ENCODE measurements around the gene ZBP1.

The ZBP1 gene

GRCh38 chr20:57661746-57662455 is 41.7 kb upstream of the ZBP1 start:
- peak overlapping the region; percentile 99 for H3K27ac ChIP-seq
- TF ChIP-seq, protein P1, sequence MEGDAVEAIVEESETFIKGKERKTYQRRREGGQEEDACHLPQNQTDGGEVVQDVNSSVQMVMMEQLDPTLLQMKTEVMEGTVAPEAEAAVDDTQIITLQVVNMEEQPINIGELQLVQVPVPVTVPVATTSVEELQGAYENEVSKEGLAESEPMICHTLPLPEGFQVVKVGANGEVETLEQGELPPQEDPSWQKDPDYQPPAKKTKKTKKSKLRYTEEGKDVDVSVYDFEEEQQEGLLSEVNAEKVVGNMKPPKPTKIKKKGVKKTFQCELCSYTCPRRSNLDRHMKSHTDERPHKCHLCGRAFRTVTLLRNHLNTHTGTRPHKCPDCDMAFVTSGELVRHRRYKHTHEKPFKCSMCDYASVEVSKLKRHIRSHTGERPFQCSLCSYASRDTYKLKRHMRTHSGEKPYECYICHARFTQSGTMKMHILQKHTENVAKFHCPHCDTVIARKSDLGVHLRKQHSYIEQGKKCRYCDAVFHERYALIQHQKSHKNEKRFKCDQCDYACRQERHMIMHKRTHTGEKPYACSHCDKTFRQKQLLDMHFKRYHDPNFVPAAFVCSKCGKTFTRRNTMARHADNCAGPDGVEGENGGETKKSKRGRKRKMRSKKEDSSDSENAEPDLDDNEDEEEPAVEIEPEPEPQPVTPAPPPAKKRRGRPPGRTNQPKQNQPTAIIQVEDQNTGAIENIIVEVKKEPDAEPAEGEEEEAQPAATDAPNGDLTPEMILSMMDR (conservative IDR thresholded peaks at IDR 0.05), result no peak

DNA sequence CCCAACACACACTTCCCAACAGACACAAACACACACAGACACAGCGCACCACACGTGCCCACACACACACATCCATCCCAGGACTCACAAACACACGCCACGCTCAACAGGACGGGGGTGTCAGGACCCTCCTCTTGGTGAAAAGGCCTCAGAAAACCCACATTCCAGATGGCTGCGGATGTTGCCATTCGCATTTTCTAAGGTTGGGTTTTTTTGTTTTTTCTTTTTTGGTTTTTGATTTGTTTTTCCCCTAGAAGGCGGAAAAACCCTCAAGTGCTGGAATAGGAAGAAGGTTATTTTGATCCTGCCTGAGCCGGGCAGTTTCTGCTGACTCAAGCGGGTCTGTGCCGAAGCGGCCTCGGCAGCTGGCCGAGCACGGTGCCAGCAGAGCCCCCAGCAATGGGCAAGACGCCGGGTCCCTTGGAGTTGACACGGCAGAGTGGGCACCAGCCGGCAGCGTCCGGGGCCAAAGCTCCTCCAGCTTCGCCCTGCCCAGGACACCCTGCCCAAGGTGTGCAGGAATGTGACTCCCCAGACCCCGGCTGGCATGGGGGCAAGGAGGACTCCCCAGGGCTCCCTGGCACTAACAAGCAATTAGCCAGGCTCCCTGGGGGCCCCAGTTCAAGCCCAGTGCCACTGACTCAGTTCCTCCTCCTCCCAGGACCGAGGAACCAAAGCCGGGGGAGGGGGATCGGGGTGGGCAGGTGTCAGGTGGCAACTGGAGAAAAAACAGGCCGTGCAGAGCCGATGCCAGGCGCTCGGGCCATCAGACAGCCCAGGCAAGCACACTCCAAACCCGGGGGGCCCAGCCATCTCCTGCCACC is 40.9 kb upstream of the ZBP1 start:
- TF ChIP-seq, protein P1 (conservative IDR thresholded peaks at IDR 0.05), result no peak
- H3K27ac ChIP-seq, result peak overlapping the region; percentile 99

DNA sequence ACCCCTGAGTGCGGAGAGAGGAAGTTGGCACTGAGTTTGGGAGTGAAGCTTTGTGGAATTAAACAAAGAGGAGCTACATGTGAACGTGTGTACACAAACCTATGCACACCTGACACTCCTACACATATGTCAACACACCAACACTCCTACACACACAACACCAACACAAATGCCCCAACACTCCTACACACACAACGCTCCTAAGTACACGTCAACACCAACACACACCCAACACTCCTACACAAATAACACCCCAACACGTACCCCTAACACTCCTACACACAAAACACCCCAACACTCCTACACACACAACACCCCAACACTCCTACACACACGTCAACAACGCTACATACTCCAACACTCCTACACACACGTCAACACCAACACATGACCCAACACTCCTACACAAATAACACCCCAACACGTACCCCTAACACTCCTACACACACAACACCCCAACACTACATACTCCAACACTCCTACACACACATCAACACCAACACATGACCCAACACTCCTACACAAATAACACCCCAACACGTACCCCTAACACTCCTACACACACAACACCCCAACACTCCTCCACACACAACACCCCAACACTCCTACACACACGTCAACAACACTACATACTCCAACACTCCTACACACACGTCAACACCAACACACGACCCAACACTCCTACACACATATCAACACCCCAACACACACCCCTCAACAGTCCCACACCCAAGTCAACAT is 40.1 kb upstream of the ZBP1 start:
- peak overlapping the region; percentile 99 for H3K27ac ChIP-seq
- TF ChIP-seq, protein P1 (conservative IDR thresholded peaks at IDR 0.05), result no peak

DNA sequence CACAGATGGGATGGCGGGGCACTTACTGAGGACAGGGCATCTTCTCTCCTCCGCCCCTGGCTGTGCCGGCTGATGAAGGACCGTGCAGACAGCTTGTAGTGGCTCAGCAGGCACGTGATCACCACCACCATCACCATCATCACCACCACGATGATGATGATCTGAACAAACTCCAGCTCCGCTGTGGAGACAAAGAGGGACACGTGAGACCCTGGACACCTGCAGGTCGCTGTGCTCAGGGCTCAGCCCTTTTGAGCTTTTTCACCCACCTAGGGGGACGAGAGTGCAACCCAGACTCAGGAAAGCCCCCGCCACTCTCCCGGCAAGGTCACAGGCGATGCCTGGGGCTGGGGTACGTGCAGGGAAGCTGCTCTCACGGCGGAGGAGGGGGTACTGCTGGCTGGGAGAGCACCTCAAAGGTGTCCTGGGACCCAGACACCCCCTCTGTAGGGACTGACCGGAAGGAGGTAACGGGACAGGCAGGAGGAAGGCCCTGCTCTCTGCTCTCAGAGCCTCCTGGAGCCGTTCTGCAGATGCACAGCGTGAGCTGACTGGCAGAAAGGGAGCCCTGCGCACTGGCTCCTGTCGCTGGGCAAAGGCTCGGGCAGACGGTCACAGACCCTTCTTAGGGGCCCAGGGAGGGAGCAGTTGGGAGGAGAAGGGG is 39.4 kb upstream of the ZBP1 start:
- H3K27ac ChIP-seq, result peak overlapping the region; percentile 99
- TF ChIP-seq, protein P1 (conservative IDR thresholded peaks at IDR 0.05), result no peak

- peak overlapping the region; percentile 99 for H3K27ac ChIP-seq
- TF ChIP-seq, protein P1 (conservative IDR thresholded peaks at IDR 0.05), result no peak
These were observed 38.7 kb upstream of the ZBP1 start for GRCh38 chr20:57658833-57659516.

DNA sequence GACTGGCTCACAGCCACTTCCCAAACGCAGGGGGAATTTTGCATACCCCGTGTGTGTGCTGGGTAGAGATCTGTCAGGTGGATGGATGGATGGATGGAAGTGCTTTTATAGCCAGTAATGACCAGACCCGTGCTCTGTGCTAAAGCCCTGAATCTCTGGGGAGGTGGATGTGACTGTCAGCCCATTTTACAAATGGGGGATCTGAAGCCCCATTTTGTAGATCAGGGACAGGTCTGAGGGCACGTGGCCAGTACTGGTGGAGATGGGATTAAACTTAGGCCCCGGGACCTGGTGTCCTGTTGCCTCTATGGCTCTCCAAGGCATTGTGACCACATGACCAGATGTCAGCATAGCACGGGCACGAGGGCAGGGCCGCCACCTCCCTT is 38.2 kb upstream of the ZBP1 start:
- H3K27ac ChIP-seq, result peak overlapping the region; percentile 99
- TF ChIP-seq, protein P1 (conservative IDR thresholded peaks at IDR 0.05), result no peak
